RPMI7951 (cell line): Measurements from ENCODE around the gene MSH3. TPM values are rescaled to one million over a fixed set of nuclear protein-coding genes. Genes with fewer than 3 reads are reported as not detected.
"Not testable (repeated sequence)": the region's sequence is repeated elsewhere in the genome, so short reads cannot be mapped to it uniquely, and the experiment has no call there.

Source experiments
- DNase-seq: peaks from one replicate; pipeline ENCODE4 v3.0.0-alpha.2; 2012; ENCODE audit warnings: low read depth
- total RNA-seq: library from RNA; depleted of rRNA; stranded (reverse); fragments of >200 nt; shearing (Covaris generic); gene quantifications from 2 replicates; pipeline ENCODE4 v1.2.3, GENCODE V29; 2014

The MSH3 gene
- total RNA-seq, 1 experiment from 2014 or later = 10.1 TPM

GRCh38 chr5:80797428-80798024, 143.1 kb downstream of the MSH3 start:
- DNase-seq = no peak

GRCh38 chr5:80798166-80798565, 143.7 kb downstream of the MSH3 start:
- DNase-seq = no peak

GRCh38 chr5:80798633-80799032, 144.2 kb downstream of the MSH3 start:
- no peak for DNase-seq

GRCh38 chr5:80799041-80799440, 144.6 kb downstream of the MSH3 start:
- no peak for DNase-seq

GRCh38 chr5:80799573-80799972, 145.1 kb downstream of the MSH3 start:
- no peak for DNase-seq

- no peak for DNase-seq
Measured at GRCh38 chr5:80804332-80804731, 149.9 kb downstream of the MSH3 start.

GRCh38 chr5:80805038-80805437, 150.6 kb downstream of the MSH3 start:
- DNase-seq = no peak

- no peak for DNase-seq
Measured at GRCh38 chr5:80806929-80807328, 152.5 kb downstream of the MSH3 start.

- DNase-seq = no peak
Measured at GRCh38 chr5:80809451-80809850, 155.0 kb downstream of the MSH3 start.

GRCh38 chr5:80810425-80810824, 156.0 kb downstream of the MSH3 start:
- no peak for DNase-seq

GRCh38 chr5:80816590-80816989, 162.1 kb downstream of the MSH3 start:
- DNase-seq = no peak

- no peak for DNase-seq
Measured at GRCh38 chr5:80820685-80821084, 166.2 kb downstream of the MSH3 start.

- no peak for DNase-seq
Measured at GRCh38 chr5:80822640-80823039, 168.2 kb downstream of the MSH3 start.

GRCh38 chr5:80824159-80824558, 169.7 kb downstream of the MSH3 start:
- DNase-seq = not testable (repeated sequence)

GRCh38 chr5:80825786-80826460, 171.5 kb downstream of the MSH3 start:
- no peak for DNase-seq

- DNase-seq = no peak
Measured at GRCh38 chr5:80834710-80835109, 180.3 kb downstream of the MSH3 start.

GRCh38 chr5:80835128-80835527, 180.7 kb downstream of the MSH3 start:
- DNase-seq = peak; percentile 1

- DNase-seq = no peak
Measured at GRCh38 chr5:80837679-80838078, 183.2 kb downstream of the MSH3 start.

- not testable (repeated sequence) for DNase-seq
Measured at GRCh38 chr5:80841026-80841797, 186.8 kb downstream of the MSH3 start.

- DNase-seq = not testable (repeated sequence)
Measured at GRCh38 chr5:80846422-80846821, 192.0 kb downstream of the MSH3 start.

GRCh38 chr5:80850168-80850567, 195.7 kb downstream of the MSH3 start:
- not testable (repeated sequence) for DNase-seq

GRCh38 chr5:80852331-80853245, 198.1 kb downstream of the MSH3 start:
- DNase-seq = no peak
